ENCODE results near the gene ZDHHC19.

DNA sequence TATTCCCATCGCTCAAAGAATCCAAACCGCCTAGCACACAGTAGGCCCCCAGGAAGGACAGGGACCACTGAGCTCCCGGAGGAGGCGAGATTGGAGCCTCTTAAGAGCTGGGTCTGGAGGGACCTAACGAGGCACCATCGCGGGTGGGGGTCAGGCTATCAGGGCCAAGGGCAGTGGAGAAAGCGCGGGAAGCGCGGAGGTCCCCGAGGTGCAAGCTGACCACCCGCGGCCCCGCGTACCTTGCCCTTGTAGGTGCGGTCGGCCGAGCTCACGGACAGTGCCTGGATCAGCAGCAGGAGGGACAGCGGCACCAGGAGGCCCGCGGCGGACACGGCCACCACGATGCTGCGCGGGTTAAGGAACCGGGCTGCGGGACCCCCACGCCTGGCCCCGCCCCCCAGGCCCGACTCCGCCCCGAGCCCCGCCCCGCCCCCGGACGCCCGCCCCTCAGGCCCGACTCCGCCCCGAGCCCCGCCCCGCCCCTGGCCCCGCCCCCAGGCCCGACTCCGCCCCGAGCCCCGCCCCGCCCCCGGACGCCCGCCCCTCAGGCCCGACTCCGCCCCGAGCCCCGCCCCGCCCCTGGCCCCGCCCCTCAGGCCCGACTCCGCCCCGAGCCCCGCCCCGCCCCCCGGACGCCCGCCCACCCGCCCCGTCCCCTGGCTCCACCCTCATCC lies 3.9 kb downstream of the ZDHHC19 start:
- TF ChIP-seq EZH2 (optimal IDR thresholded peaks at IDR 0.05; ENCODE audit: low read depth, low read length) = no peak
- TF ChIP-seq, protein P1, sequence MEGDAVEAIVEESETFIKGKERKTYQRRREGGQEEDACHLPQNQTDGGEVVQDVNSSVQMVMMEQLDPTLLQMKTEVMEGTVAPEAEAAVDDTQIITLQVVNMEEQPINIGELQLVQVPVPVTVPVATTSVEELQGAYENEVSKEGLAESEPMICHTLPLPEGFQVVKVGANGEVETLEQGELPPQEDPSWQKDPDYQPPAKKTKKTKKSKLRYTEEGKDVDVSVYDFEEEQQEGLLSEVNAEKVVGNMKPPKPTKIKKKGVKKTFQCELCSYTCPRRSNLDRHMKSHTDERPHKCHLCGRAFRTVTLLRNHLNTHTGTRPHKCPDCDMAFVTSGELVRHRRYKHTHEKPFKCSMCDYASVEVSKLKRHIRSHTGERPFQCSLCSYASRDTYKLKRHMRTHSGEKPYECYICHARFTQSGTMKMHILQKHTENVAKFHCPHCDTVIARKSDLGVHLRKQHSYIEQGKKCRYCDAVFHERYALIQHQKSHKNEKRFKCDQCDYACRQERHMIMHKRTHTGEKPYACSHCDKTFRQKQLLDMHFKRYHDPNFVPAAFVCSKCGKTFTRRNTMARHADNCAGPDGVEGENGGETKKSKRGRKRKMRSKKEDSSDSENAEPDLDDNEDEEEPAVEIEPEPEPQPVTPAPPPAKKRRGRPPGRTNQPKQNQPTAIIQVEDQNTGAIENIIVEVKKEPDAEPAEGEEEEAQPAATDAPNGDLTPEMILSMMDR (IDR thresholded peaks at IDR 0.05; ENCODE audit: low read length) = no peak
- no peak for TF ChIP-seq EZH2phosphoT487 (IDR thresholded peaks at IDR 0.05; ENCODE audit: low read length)
